Neutrophil (primary cell): Measurements from ENCODE around the gene CBR1.

Experiments used
- H3K27ac ChIP-seq: fragments of 200-600 bp; sonication (generic); 2 replicates; pipeline ENCODE4 v1.5.1; 2016; ENCODE audit warnings: mild to moderate bottlenecking, moderate library complexity
- H3K27me3 ChIP-seq: fragments of 200-600 bp; sonication (generic); 2 replicates; pipeline ENCODE4 v1.6.0; 2016; ENCODE audit warnings: mild to moderate bottlenecking
- H3K36me3 ChIP-seq: fragments of 200-600 bp; sonication (generic); 2 replicates; pipeline ENCODE4 v1.5.1; 2017
- H3K4me1 ChIP-seq, 2 experiments: fragments of 200-600 bp in 1 of 2; sonication (generic) in 1 of 2; 1 replicate in 1 of 2; 2 replicates in 1 of 2; pipeline versions ENCODE4 v1.5.1 to v1.6.1; 2013 to 2016; ENCODE audit warnings: low read depth in 1 of 2, low read length in 1 of 2, mild to moderate bottlenecking in 1 of 2, moderate library complexity in 1 of 2; ENCODE audit not compliant: control insufficient read depth in 1 of 2, insufficient read depth in 1 of 2
- H3K4me3 ChIP-seq, 2 experiments: fragments of 200-600 bp in 1 of 2; sonication (generic) in 1 of 2; 1 replicate in 1 of 2; 2 replicates in 1 of 2; pipeline ENCODE4 v1.5.1; 2013 to 2016; ENCODE audit warnings: low read depth in 1 of 2, low read length in 1 of 2, mild to moderate bottlenecking in 1 of 2, moderate library complexity in 1 of 2
- H3K9me3 ChIP-seq: fragments of 200-600 bp; sonication (generic); 2 replicates; pipeline ENCODE4 v1.5.1; 2016
- CTCF ChIP-seq: fragments of 200-600 bp; sonication (generic); IDR thresholded peaks from 2 replicates; pipeline ENCODE4 v1.5.1; 2016; ENCODE audit warnings: antibody characterized with exemption

The CBR1 gene

GRCh38 chr21:36111238-36111637 lies 41.4 kb downstream of the CBR1 start:
- Histone ChIP-seq H3K36me3 (no peaks in the 10 kb centered on the region), H3K27ac (no peak overlapping the region), H3K9me3 (no peaks in the 10 kb centered on the region), H3K27me3 (peaks cover 17% of the 10 kb centered on the region), H3K4me1 (peaks cover 7 to 15% of the 10 kb centered on the region in 2 experiments), H3K4me3 (no peak overlapping the region)
- TF ChIP-seq CTCF, result no peak

GRCh38 chr21:36113647-36114428 lies 44.0 kb downstream of the CBR1 start:
- TF ChIP-seq CTCF, result no peak

GRCh38 chr21:36115138-36115730 lies 45.4 kb downstream of the CBR1 start:
- no peak for TF ChIP-seq CTCF
- Histone ChIP-seq H3K4me1 (peaks cover 7 to 15% of the 10 kb centered on the region in 2 experiments), H3K27me3 (no peaks in the 10 kb centered on the region), H3K4me3 (no peak overlapping the region), H3K9me3 (no peaks in the 10 kb centered on the region), H3K36me3 (no peaks in the 10 kb centered on the region), H3K27ac (no peak overlapping the region)

More at GRCh38 chr21:36113647-36114428, 44.0 kb downstream of the CBR1 start:
- Histone ChIP-seq H3K9me3 (no peaks in the 10 kb centered on the region), H3K27ac (no peak overlapping the region), H3K4me3 (no peak overlapping the region), H3K4me1 (peaks cover 7 to 15% of the 10 kb centered on the region in 2 experiments), H3K27me3 (no peaks in the 10 kb centered on the region), H3K36me3 (no peaks in the 10 kb centered on the region)

- Histone ChIP-seq H3K4me1 (peaks cover 7 to 15% of the 10 kb centered on the region in 2 experiments), H3K36me3 (no peaks in the 10 kb centered on the region), H3K9me3 (no peaks in the 10 kb centered on the region), H3K27ac (no peak overlapping the region), H3K27me3 (no peaks in the 10 kb centered on the region), H3K4me3 (no peak overlapping the region)
- no peak for TF ChIP-seq CTCF
Measured at GRCh38 chr21:36117286-36117741, 47.5 kb downstream of the CBR1 start.

- no peaks in the 10 kb centered on the region for H3K9me3 ChIP-seq
- peaks cover 0 to 2% of the 10 kb centered on the region in 2 experiments for H3K4me1 ChIP-seq
- H3K36me3 ChIP-seq, result no peaks in the 10 kb centered on the region
- no peak overlapping the region for H3K27ac ChIP-seq
- no peak overlapping the region for H3K4me3 ChIP-seq
- no peak for TF ChIP-seq CTCF
- no peaks in the 10 kb centered on the region for H3K27me3 ChIP-seq
Measured at GRCh38 chr21:36120304-36120888, 50.6 kb downstream of the CBR1 start.
